ENCODE data around the gene TPSB2. TPM values are rescaled to one million over a fixed set of nuclear protein-coding genes. Genes with fewer than 3 reads are reported as not detected.
A peak's percentile ranks its signal among the peaks of the same experiment; 100 is the strongest.

The TPSB2 gene
- polyA plus RNA-seq, 3 donors = not detected

DNA sequence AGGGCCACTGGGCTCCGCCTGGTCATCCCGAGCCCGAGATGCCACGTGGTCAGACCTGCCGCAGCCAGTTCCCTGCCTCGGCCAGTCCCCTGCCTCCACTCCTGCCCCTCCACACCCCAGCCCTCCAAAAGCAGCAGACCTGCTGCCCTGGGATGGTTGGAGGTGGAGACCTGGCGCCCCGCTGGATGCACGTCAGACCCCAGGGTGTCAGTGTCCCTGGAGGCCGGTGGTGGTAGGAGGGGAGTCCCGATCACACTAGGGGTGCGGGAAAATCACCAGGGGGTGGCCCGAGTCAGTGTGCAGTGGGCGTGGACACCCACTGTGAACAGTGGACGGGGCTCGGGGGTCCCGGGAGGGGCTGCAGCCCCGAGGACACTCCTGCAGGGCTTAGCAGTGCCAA is 31.8 kb downstream of the TPSB2 start:
- TF ChIP-seq, protein P1, sequence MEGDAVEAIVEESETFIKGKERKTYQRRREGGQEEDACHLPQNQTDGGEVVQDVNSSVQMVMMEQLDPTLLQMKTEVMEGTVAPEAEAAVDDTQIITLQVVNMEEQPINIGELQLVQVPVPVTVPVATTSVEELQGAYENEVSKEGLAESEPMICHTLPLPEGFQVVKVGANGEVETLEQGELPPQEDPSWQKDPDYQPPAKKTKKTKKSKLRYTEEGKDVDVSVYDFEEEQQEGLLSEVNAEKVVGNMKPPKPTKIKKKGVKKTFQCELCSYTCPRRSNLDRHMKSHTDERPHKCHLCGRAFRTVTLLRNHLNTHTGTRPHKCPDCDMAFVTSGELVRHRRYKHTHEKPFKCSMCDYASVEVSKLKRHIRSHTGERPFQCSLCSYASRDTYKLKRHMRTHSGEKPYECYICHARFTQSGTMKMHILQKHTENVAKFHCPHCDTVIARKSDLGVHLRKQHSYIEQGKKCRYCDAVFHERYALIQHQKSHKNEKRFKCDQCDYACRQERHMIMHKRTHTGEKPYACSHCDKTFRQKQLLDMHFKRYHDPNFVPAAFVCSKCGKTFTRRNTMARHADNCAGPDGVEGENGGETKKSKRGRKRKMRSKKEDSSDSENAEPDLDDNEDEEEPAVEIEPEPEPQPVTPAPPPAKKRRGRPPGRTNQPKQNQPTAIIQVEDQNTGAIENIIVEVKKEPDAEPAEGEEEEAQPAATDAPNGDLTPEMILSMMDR (IDR thresholded peaks at IDR 0.05) = no peak
- H3K4me3 Mint-ChIP-seq = no peak overlapping the region
- H2AFZ ChIP-seq (ENCODE audit: insufficient read depth, low read depth, low read length, poor library complexity, severe bottlenecking) = no peak overlapping the region

DNA sequence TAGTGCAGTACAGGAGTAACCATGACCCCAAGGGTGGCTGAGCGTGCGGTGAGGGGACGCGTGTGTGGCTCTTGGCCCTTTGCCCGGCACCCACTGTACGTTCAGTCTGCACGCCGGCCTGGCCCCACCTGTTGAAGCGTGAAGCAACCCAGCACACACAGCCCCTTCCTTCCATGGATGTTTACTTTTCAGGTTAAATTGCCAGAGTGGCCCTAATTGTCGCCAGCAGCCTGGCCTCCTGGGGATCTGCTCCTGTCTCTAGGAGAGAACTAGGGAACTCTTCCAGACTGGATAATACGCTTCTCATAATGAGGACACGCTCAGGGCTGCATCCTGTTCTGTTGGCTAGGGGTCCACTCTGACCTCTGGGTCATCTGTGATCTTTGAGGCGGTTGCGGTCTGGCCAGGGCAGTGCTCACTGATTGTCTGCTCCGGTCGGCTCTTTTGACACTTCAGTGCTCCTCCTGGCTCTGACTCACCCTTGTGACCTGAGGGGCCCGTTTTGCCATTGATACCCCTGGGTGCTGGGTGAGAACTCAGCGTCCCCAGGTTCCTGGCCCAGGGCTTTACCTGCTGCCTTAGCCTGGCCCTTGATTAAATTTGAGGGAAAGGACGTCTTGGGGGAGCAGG is 32.6 kb downstream of the TPSB2 start:
- WGBS (ENCODE audit: insufficient coverage) = 86% methylated on average over 16 of the region's 19 CpGs

More for the DNA sequence above, 31.8 kb downstream of the TPSB2 start:
- H3K79me2 ChIP-seq (ENCODE audit: insufficient read depth, low read length) = no peaks in the 10 kb centered on the region
- peaks cover 0 to 6% of the 10 kb centered on the region in 2 donors for H3K9me3 ChIP-seq (replicated peaks in 1 of 2; ENCODE audit: control insufficient read depth in 1 of 2, insufficient read depth in 1 of 2, low read length in 2 of 2)
- H3K4me3 ChIP-seq (replicated peaks in 1 of 3; ENCODE audit: low read depth in 2 of 3, low read length in 3 of 3) = no peak overlapping the region
- Mint-ChIP-seq H3K27me3 (ENCODE audit: low read depth in 3 of 3) (peaks cover 2 to 5% (median 4%) of the 10 kb centered on the region in 3 donors), H3K36me3 (no peaks in the 10 kb centered on the region), H3K4me1 (no peaks in the 10 kb centered on the region), H3K9me3 (peaks cover 2 to 17% (median 9%) of the 10 kb centered on the region in 7 donors), H3K27ac (no peak overlapping the region)
- no peak overlapping the region for H3K9ac ChIP-seq (ENCODE audit: insufficient read depth, low read length, poor library complexity, severe bottlenecking)
- H3K4me2 ChIP-seq (replicated peaks; ENCODE audit: extremely low read depth, low read length, poor library complexity, severe bottlenecking) = no peak overlapping the region
- WGBS (ENCODE audit: insufficient coverage) = 94% methylated on average over 12 of the region's 18 CpGs
- DNase-seq = no peak
- no peaks in the 10 kb centered on the region for H4K20me1 ChIP-seq (ENCODE audit: insufficient read depth, low read length)
- intact Hi-C loops (cut with micrococcal nuclease) = no loop called here
- H3K27me3 ChIP-seq (ENCODE audit: control insufficient read depth in 2 of 2, insufficient read depth in 2 of 2, low read length in 2 of 2) = no peaks in the 10 kb centered on the region
- H3K27ac ChIP-seq (ENCODE audit: low read depth in 1 of 2, low read length in 2 of 2) = no peak overlapping the region
- H3K4me1 ChIP-seq (ENCODE audit: control insufficient read depth in 1 of 2, insufficient read depth in 2 of 2, low read length in 2 of 2) = no peaks in the 10 kb centered on the region
- no peaks in the 10 kb centered on the region for H3K36me3 ChIP-seq (replicated peaks in 1 of 2; ENCODE audit: control insufficient read depth in 1 of 2, insufficient read depth in 2 of 2, low read length in 2 of 2)

More for the DNA sequence above, 32.6 kb downstream of the TPSB2 start:
- Histone ChIP-seq H4K20me1 (ENCODE audit: insufficient read depth, low read length) (no peaks in the 10 kb centered on the region), H3K27me3 (ENCODE audit: control insufficient read depth in 2 of 2, insufficient read depth in 2 of 2, low read length in 2 of 2) (no peaks in the 10 kb centered on the region), H3K27ac (ENCODE audit: low read depth in 1 of 2, low read length in 2 of 2) (no peak overlapping the region), H3K9ac (ENCODE audit: insufficient read depth, low read length, poor library complexity, severe bottlenecking) (no peak overlapping the region), H3K4me2 (replicated peaks; ENCODE audit: extremely low read depth, low read length, poor library complexity, severe bottlenecking) (no peak overlapping the region), H3K4me1 (ENCODE audit: control insufficient read depth in 1 of 2, insufficient read depth in 2 of 2, low read length in 2 of 2) (no peaks in the 10 kb centered on the region), H3K9me3 (replicated peaks in 1 of 2; ENCODE audit: control insufficient read depth in 1 of 2, insufficient read depth in 1 of 2, low read length in 2 of 2) (peaks cover 0 to 6% of the 10 kb centered on the region in 2 donors), H3K36me3 (replicated peaks in 1 of 2; ENCODE audit: control insufficient read depth in 1 of 2, insufficient read depth in 2 of 2, low read length in 2 of 2) (no peaks in the 10 kb centered on the region), H3K4me3 (replicated peaks in 1 of 3; ENCODE audit: low read depth in 2 of 3, low read length in 3 of 3) (no peak overlapping the region), H3K79me2 (ENCODE audit: insufficient read depth, low read length) (no peaks in the 10 kb centered on the region), H2AFZ (ENCODE audit: insufficient read depth, low read depth, low read length, poor library complexity, severe bottlenecking) (no peak overlapping the region)
- Mint-ChIP-seq H3K27ac (peak overlapping the region in 1 of 7 donors; percentile 59), H3K4me1 (no peaks in the 10 kb centered on the region), H3K4me3 (no peak overlapping the region), H3K36me3 (no peaks in the 10 kb centered on the region), H3K9me3 (peaks cover 0 to 17% (median 9%) of the 10 kb centered on the region in 7 donors), H3K27me3 (ENCODE audit: low read depth in 3 of 3) (peaks cover 2 to 7% (median 4%) of the 10 kb centered on the region in 3 donors)
- DNase-seq = no peak
- TF ChIP-seq, protein P1 (IDR thresholded peaks at IDR 0.05) = no peak
- intact Hi-C loops (cut with micrococcal nuclease) = no loop called here
